Calu3 (cell line): ENCODE measurements around the gene TOGARAM2. TPM values are rescaled to one million over a fixed set of nuclear protein-coding genes. Genes with fewer than 3 reads are reported as not detected.

Source experiments
- BruUV-seq: library from RNA; stranded (reverse); fragments of 400-500 nt; replicated peaks from 2 replicates; lab custom pipeline; 2021; lab: Mats Ljungman, UMichigan
- CTCF ChIA-PET: fragments of 300-600 bp; sonication (Branson Sonifier 250); formaldehyde crosslinking; loops from one replicate; lab custom pipeline; 2022; ENCODE audit warnings: antibody characterized with exemption; lab: Charles Lee
- DNase-seq: peaks from one replicate; pipeline ENCODE4 v3.0.0; 2022
- H3K27ac Mint-ChIP-seq: one replicate; pipeline ENCODE4 v1.8.0; 2022; ENCODE audit warnings: mixed read lengths; ENCODE audit not compliant: unreplicated experiment
- H3K27me3 Mint-ChIP-seq: one replicate; pipeline ENCODE4 v1.8.0; 2022; ENCODE audit warnings: mixed read lengths; ENCODE audit not compliant: unreplicated experiment
- H3K36me3 Mint-ChIP-seq: one replicate; pipeline ENCODE4 v1.8.0; 2022; ENCODE audit warnings: mild to moderate bottlenecking, moderate library complexity, mixed read lengths; ENCODE audit not compliant: insufficient read depth, unreplicated experiment
- H3K4me1 Mint-ChIP-seq: one replicate; pipeline ENCODE4 v1.8.0; 2022; ENCODE audit warnings: mild to moderate bottlenecking, low read depth, mixed read lengths; ENCODE audit not compliant: unreplicated experiment
- H3K4me3 Mint-ChIP-seq: one replicate; pipeline ENCODE4 v1.8.0; 2022; ENCODE audit warnings: mild to moderate bottlenecking, low read depth, moderate library complexity, mixed read lengths; ENCODE audit not compliant: unreplicated experiment
- H3K9me3 Mint-ChIP-seq: one replicate; pipeline ENCODE4 v1.8.0; 2022; ENCODE audit warnings: low read depth, mixed read lengths; ENCODE audit not compliant: unreplicated experiment
- intact Hi-C: fragments of 100-400 bp; cut with micrococcal nuclease; formaldehyde crosslinking; loops from one replicate; pipeline ENCODE4 v1.10.0; 2022; ENCODE audit not compliant: unreplicated experiment
- total RNA-seq: library from RNA; stranded (reverse); gene quantifications from 2 replicates; pipeline ENCODE4 v1.2.3, GENCODE V29; 2022
- TF ChIP-seq, protein P1 (sequence below): fragments of 200-600 bp; IDR thresholded peaks from one replicate; pipeline ENCODE4 v1.8.0; 2022; ENCODE audit warnings: antibody characterized with exemption; ENCODE audit not compliant: unreplicated experiment

The TOGARAM2 gene
- total RNA-seq, 1 experiment from 2014 or later, result 0.85 TPM

DNA sequence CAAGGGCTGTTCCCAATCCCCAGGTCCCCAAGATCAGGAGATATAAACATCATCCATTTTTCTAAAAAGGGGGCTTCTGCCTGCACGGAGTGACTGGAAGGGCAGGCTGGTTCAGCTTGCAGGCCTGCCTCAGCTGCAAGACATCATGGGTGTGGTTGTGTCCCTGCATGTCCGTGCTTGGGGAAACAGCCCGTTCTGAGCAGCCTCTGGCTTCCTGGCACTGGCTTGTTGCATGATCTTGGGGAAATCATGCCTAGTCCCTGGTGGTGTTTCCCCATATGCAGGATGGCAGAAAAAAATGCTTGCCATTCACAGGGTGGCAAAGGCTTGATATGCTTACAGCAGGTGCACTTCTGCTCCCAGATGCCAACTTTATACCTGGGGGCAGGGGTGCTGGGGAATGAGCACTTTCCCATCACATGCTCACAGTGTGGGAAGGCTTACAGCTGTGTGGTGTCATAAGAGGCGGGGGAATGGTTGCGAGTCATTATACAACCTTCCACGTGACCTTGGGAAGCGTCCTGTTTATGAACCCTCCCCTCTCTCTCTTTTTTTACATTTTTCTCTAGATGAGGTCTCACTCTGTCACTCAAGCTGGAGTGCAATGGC is 86.0 kb downstream of the TOGARAM2 start:
- CTCF ChIA-PET, result interaction anchor here (1.3 kb wide), 1 partner anchor 24 kb away, joined by 4 read pairs; no protein-coding TSS in a partner anchor
- Mint-ChIP-seq H3K27ac (no peak overlapping the region), H3K27me3 (no peaks in the 10 kb centered on the region), H3K4me3 (no peak overlapping the region), H3K9me3 (no peaks in the 10 kb centered on the region), H3K4me1 (peaks cover 7% of the 10 kb centered on the region), H3K36me3 (no peaks in the 10 kb centered on the region)
- TF ChIP-seq, protein P1, sequence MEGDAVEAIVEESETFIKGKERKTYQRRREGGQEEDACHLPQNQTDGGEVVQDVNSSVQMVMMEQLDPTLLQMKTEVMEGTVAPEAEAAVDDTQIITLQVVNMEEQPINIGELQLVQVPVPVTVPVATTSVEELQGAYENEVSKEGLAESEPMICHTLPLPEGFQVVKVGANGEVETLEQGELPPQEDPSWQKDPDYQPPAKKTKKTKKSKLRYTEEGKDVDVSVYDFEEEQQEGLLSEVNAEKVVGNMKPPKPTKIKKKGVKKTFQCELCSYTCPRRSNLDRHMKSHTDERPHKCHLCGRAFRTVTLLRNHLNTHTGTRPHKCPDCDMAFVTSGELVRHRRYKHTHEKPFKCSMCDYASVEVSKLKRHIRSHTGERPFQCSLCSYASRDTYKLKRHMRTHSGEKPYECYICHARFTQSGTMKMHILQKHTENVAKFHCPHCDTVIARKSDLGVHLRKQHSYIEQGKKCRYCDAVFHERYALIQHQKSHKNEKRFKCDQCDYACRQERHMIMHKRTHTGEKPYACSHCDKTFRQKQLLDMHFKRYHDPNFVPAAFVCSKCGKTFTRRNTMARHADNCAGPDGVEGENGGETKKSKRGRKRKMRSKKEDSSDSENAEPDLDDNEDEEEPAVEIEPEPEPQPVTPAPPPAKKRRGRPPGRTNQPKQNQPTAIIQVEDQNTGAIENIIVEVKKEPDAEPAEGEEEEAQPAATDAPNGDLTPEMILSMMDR, result no peak
- DNase-seq, result no peak
- no TSS peak for BruUV-seq
- intact Hi-C loops, result no loop called here

- no TSS peak for BruUV-seq
- Mint-ChIP-seq H3K36me3 (no peaks in the 10 kb centered on the region), H3K9me3 (no peaks in the 10 kb centered on the region), H3K27me3 (no peaks in the 10 kb centered on the region), H3K4me3 (no peak overlapping the region), H3K27ac (no peak overlapping the region), H3K4me1 (peaks cover 7% of the 10 kb centered on the region)
- CTCF ChIA-PET, result interaction anchor here (0.6 to 1.3 kb wide), 3 partner anchors 20 to 38 kb away, joined by 4 read pairs; no protein-coding TSS in a partner anchor
- TF ChIP-seq, protein P1, result no peak
- intact Hi-C loops, result no loop called here
- no peak for DNase-seq
These were observed 87.4 kb downstream of the TOGARAM2 start for GRCh38 chr2:29068513-29068912.

- no TSS peak for BruUV-seq
- Mint-ChIP-seq H3K27ac (no peak overlapping the region), H3K9me3 (no peaks in the 10 kb centered on the region), H3K36me3 (no peaks in the 10 kb centered on the region), H3K4me3 (no peak overlapping the region), H3K4me1 (no peaks in the 10 kb centered on the region), H3K27me3 (no peaks in the 10 kb centered on the region)
- TF ChIP-seq, protein P1, result no peak
- intact Hi-C loops, result no loop called here
- DNase-seq, result no peak
- CTCF ChIA-PET, result no interaction called here
These were observed 89.4 kb downstream of the TOGARAM2 start for GRCh38 chr2:29070526-29070925.

GRCh38 chr2:29071032-29071975 is 90.2 kb downstream of the TOGARAM2 start:
- Mint-ChIP-seq H3K9me3 (no peaks in the 10 kb centered on the region), H3K27me3 (no peaks in the 10 kb centered on the region), H3K27ac (no peak overlapping the region), H3K4me3 (no peak overlapping the region), H3K4me1 (no peaks in the 10 kb centered on the region), H3K36me3 (no peaks in the 10 kb centered on the region)
- TF ChIP-seq, protein P1, result no peak
- CTCF ChIA-PET, result no interaction called here
- intact Hi-C loops, result no loop called here
- BruUV-seq, result no TSS peak
- DNase-seq, result no peak
